Stimulated activated naive CD8-positive, alpha-beta T cell treated with anti-CD3 and anti-CD28 coated beads, Interleukin-15, amount 100 ng/mL, for 72 hours (primary cell): ENCODE measurements around the gene COL18A1.
"Not testable (repeated sequence)": the region's sequence is repeated elsewhere in the genome, so short reads cannot be mapped to it uniquely, and the experiment has no call there.

Source experiments
- ATAC-seq: fragments of 150-1000 bp; cut with Tn5 transposase; 2 replicates; pipeline ENCODE4 v1.10.0; 2021; ENCODE audit warnings: mild to moderate bottlenecking, moderate library complexity
- DNase-seq, 2 donors: peaks; one replicate each; pipeline ENCODE4 v3.0.0; 2021 to 2022
- H3K27ac Mint-ChIP-seq, 2 donors: one replicate each; pipeline ENCODE4 v1.8.0; 2022; ENCODE audit warnings: mild to moderate bottlenecking in 2 of 2, mixed read lengths in 2 of 2, moderate library complexity in 2 of 2
- H3K27me3 Mint-ChIP-seq: one replicate; pipeline ENCODE4 v1.8.0; 2022; ENCODE audit warnings: mixed read lengths
- H3K4me1 Mint-ChIP-seq: one replicate; pipeline ENCODE4 v1.8.0; 2022; ENCODE audit warnings: mild to moderate bottlenecking, mixed read lengths
- H3K4me3 Mint-ChIP-seq, 2 donors: one replicate each; pipeline ENCODE4 v1.8.0; 2022; ENCODE audit warnings: mild to moderate bottlenecking in 2 of 2, mixed read lengths in 2 of 2, moderate library complexity in 1 of 2
- H3K9me3 Mint-ChIP-seq, 2 donors: one replicate each; pipeline ENCODE4 v1.8.0; 2022; ENCODE audit warnings: mixed read lengths in 2 of 2

COL18A1 gene

DNA sequence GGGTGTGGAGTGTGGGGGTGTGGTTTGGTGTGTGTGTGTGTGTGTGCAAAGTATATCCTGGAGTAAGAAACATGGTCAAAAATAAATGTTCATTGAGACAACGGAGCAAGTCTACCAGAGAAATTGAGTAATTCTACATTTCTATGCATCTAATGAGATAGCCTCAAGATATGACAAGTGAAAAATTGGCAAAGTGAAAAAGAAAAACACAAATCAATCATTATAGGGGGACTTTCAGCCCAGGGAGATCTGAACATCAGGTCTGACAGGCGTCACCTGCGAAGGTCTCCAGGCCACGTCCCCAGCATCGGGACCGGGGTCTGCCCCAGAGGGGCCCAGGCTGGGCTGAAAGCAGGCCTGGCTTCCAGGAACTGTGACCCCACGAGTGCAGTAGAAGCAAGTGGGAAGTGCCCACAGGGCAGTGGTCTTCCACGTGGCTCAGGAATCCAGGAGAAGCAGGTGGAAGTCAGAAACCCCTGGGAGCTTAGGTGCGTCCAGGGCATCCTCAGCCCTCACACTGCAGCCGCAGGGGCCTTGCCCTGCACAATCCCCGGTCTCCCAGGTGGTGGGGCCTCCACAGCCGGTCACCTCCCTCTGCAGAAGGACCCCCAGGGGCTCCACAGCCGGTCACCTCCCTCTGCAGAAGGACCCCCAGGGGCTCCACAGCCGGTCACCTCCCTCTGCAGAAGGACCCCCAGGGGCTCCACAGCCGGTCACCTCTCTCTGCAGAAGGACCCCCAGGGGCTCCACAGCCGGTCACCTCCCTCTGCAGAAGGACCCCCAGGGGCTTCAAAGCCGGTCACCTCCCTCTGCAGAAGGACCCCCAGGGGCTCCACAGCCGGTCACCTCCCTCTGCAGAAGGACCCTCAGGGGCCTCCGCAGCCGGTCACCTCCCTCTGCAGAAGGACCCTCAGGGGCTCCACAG, 96.4 kb downstream of the COL18A1 start:
- not testable (repeated sequence) for H3K27me3 Mint-ChIP-seq, DNase-seq, H3K4me3 Mint-ChIP-seq, H3K4me1 Mint-ChIP-seq, H3K9me3 Mint-ChIP-seq
- ATAC-seq = peak; percentile 11
- peak overlapping the region in 1 of 2 donors; percentile 48 for H3K27ac Mint-ChIP-seq

DNA sequence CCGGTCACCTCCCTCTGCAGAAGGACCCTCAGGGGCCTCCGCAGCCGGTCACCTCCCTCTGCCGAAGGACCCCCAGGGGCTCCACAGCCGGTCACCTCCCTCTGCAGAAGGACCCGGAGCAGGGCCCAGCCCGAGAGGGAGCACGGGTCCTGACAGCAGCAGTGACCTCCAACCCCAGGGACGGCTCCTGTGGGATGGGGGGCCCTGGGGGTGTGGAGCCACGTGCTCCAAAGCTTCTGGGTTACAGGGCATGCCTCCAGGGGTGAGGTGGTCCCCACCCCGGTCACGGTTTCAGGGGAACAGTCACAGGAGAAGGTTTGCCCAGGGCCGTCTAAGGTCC, 97.0 kb downstream of the COL18A1 start:
- no peak overlapping the region for H3K4me3 Mint-ChIP-seq
- peaks cover 7 to 10% of the 10 kb centered on the region in 2 donors for H3K9me3 Mint-ChIP-seq
- peaks cover 4% of the 10 kb centered on the region for H3K4me1 Mint-ChIP-seq
- peak overlapping the region in 1 of 2 donors; percentile 37 for H3K27ac Mint-ChIP-seq
- DNase-seq (no peak), ATAC-seq (no peak)
- H3K27me3 Mint-ChIP-seq = no peaks in the 10 kb centered on the region

DNA sequence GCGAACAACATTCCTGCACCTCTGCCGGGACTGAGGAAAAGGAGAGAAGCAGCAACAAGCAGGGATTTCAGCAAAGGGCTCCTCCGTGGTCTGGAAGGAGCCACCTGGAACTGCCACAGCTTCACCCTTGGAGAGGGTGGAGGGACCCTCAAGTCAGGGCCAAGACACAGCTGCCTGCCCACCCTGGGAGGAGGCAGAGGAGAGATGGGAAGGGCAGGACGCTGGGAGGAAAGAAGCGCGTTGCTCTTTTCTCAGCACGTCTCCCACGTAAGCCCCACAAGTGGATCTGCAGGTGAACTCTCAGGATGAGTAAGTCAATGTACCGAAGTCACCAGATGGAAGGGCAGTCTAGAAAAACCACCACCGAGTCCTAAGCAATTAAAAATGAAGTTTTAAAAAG, 97.6 kb downstream of the COL18A1 start:
- no peak for DNase-seq
- no peak for ATAC-seq
- Mint-ChIP-seq H3K4me1 (peaks cover 4% of the 10 kb centered on the region), H3K27ac (no peak overlapping the region), H3K9me3 (peaks cover 7 to 10% of the 10 kb centered on the region in 2 donors), H3K4me3 (no peak overlapping the region), H3K27me3 (no peaks in the 10 kb centered on the region)

DNA sequence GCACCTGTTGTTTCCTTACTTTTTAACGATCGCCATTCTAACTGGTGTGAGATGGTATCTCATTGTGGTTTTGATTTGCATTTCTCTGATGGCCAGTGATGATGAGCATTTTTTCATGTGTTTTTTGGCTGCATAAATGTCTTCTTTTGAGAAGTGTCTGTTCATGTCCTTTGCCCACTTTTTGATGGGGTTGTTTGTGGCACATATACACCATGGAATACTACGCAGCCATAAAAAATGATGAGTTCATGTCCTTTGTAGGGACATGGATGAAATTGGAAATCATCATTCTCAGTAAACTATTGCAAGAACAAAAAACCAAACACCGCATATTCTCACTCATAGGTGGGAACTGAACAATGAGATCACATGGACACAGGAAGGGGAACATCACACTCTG, 98.3 kb downstream of the COL18A1 start:
- H3K4me3 Mint-ChIP-seq, H3K9me3 Mint-ChIP-seq, ATAC-seq, H3K27ac Mint-ChIP-seq, DNase-seq, H3K27me3 Mint-ChIP-seq, H3K4me1 Mint-ChIP-seq: not testable (repeated sequence)

DNA sequence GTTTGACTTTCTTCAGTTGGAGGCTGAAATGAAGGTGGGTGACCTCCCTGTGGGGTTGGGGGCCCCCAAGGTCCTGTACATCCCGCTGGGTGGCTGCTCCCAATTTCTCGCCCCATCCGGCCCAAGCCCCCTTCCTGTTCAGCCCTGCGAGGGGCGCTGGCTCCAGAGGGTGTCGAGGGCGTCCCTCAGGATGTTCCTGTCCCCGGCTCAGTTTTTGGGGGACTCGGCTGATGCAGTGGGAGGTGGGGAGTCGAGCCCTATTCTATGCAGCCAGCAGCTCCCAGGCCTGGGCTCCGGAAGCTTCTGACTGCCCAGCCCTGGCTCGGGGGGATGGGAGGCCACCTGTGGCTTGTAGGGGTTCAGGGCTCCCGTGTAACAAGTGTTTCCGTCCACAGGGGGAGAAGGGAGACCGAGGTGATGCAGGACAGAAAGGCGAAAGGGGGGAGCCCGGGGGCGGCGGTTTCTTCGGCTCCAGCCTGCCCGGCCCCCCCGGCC, 99.1 kb downstream of the COL18A1 start:
- no peak overlapping the region for H3K27ac Mint-ChIP-seq
- no peak for DNase-seq
- no peaks in the 10 kb centered on the region for H3K27me3 Mint-ChIP-seq
- H3K9me3 Mint-ChIP-seq = peaks cover 7 to 10% of the 10 kb centered on the region in 2 donors
- H3K4me1 Mint-ChIP-seq = peaks cover 12% of the 10 kb centered on the region
- H3K4me3 Mint-ChIP-seq = no peak overlapping the region
- no peak for ATAC-seq

DNA sequence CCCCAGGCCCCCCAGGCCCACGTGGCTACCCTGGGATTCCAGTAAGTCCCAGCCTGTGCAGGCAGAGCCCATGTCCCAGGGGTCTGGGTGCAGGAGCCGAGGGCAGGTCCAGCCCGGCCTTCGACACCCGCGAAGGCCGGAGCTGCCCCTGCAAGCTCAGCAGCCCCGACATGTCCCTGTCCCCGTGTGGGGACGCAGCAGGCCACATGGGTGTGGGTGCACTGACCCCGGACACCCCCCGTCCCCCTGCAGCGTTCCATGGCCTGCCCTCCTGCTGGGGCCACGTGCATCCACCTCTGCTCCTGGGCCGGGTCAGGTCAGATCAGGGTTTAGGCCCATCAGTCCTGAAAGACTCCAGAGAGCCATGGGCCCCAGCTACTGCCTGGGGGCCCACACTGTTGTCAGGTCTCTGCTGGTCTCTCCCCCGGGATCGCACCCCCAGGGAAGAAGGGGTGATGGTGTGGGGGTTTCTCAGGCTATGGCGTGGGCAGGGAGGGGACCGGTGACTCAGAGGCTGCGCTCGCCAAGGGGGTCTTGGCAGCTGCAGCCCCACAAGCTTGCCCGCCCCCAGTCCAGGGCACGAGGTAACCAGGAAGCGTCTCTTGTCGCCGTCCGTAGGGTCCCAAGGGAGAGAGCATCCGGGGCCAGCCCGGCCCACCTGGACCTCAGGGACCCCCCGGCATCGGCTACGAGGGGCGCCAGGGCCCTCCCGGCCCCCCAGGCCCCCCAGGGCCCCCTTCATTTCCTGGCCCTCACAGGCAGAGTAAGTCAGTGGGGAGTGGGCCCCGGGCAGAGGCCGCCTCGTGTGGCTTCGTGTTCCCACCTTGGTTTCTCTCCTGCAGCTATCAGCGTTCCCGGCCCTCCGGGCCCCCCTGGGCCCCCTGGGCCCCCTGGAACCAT, 99.8 kb downstream of the COL18A1 start:
- H3K4me3 Mint-ChIP-seq = peak overlapping the region in 1 of 2 donors; percentile 18
- no peaks in the 10 kb centered on the region for H3K27me3 Mint-ChIP-seq
- peak; percentile 25 for ATAC-seq
- peaks cover 8% of the 10 kb centered on the region for H3K4me1 Mint-ChIP-seq
- no peak for DNase-seq
- peaks cover 3 to 5% of the 10 kb centered on the region in 2 donors for H3K9me3 Mint-ChIP-seq
- H3K27ac Mint-ChIP-seq = peak overlapping the region in 1 of 2 donors; percentile 90

DNA sequence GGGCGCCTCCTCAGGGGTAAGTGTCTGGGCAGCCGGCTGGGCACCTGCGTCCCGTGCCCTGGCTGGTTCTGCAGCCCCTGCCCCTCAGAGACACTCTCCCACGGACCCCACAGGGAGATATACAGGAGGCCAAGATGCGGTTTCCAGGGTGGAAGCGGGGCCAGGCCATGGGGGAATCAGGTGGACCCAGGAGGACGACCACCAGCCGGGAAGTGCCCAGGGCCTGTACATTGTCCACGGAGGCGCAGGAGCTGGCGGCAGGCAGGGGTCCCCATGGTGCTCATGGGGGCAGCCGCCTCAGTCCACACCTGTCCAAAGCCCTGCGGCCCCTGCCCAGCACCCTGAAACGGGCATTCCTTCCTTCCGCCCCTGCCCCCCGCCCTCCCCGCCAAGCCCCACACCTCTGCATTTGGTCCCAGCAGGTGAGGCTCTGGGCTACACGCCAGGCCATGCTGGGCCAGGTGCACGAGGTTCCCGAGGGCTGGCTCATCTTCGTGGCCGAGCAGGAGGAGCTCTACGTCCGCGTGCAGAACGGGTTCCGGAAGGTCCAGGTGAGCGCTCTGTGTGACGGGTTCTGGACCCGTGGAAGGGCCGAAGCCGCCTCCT, 100.6 kb downstream of the COL18A1 start:
- Mint-ChIP-seq H3K27ac (no peak overlapping the region), H3K4me3 (peak overlapping the region in 1 of 2 donors; percentile 18), H3K27me3 (no peaks in the 10 kb centered on the region), H3K9me3 (no peaks in the 10 kb centered on the region), H3K4me1 (peaks cover 8% of the 10 kb centered on the region)
- ATAC-seq (no peak), DNase-seq (no peak)

DNA sequence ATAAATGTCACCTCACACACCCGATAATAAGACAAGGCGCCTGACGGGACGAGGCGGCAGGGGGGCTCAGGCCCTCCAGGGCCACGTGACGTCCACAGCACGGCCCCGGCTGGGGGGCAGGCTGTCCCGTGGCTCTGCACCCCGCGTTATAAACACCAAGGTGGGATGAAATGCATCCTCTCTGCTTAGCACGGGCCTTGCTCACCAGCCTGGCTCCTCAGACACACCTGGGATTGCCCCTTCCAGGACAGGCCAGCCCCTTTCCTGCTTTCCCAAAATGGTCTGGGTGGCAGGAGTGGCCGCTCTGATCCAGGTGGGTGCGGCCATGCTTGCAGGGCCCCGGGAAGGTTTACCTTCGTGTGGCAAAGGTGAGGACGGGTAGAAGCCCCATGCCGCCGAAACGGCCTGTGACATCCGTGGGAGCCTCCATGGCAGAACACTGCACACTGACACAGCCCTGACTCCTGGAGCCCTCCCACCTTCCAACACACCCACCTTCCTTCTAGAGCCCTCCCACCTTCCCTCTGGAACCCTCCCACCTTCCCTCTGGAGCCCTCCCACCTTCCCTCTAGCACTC, 101.4 kb downstream of the COL18A1 start:
- H3K4me1 Mint-ChIP-seq = peaks cover 8% of the 10 kb centered on the region
- H3K27me3 Mint-ChIP-seq = no peaks in the 10 kb centered on the region
- no peaks in the 10 kb centered on the region for H3K9me3 Mint-ChIP-seq
- DNase-seq = no peak
- H3K27ac Mint-ChIP-seq = no peak overlapping the region
- ATAC-seq = peak; percentile 3
- H3K4me3 Mint-ChIP-seq = no peak overlapping the region

DNA sequence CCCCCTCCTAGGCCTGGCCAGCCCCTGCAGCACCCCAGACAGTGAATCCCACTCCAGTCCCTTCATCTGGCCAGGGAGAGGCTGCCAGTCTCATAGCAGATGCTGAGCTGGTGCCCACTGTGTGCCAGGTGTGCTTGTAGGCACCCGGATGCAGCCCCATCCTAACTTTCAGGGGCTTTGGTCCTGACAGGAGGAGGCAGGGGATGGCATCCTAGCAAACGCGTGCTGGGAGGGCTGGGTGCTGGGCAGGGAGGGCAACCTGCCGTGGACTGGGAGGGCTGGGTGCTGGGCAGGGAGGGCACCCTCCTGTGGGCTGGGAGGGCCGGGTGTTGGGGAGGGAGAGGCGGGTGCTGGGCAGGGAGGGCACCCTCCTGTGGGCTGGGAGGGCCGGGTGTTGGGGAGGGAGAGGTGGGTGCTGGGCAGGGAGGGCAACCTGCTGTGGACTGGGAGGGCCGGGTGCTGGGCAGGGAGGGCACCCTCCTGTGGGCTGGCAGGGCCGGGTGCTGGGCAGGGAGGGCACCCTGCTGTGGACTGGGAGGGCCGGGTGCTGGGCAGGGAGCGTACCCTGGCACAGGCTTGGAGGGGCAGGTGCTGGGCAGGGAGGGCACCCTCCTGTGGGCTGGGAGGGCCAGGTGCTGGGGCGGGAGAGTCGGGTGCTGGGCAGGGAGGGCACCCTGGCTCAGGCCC, 102.0 kb downstream of the COL18A1 start:
- Mint-ChIP-seq H3K9me3 (no peaks in the 10 kb centered on the region), H3K27me3 (no peaks in the 10 kb centered on the region), H3K4me3 (no peak overlapping the region), H3K27ac (no peak overlapping the region), H3K4me1 (peaks cover 8% of the 10 kb centered on the region)
- DNase-seq = no peak
- ATAC-seq = peak; percentile 24

DNA sequence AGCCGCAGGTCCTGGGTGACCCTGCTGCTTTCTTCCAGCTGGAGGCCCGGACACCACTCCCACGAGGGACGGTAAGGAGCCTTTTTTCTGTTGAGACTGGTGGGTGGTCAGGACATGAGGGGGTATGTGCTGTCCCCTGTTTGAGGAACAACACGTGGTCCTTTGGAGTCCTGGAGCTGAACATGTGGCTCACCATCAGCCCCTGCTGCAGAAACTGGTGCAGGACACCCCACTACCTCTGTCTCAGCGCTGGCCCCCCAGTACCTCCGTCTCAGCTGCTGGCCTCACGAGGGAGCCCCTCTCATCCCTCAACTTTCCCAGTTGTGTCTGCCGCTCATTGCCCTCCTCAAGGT, 102.5 kb downstream of the COL18A1 start:
- no peak overlapping the region for H3K4me3 Mint-ChIP-seq
- no peak for DNase-seq
- H3K27ac Mint-ChIP-seq = peak overlapping the region in 1 of 2 donors; percentile 33
- peaks cover 8% of the 10 kb centered on the region for H3K4me1 Mint-ChIP-seq
- no peaks in the 10 kb centered on the region for H3K27me3 Mint-ChIP-seq
- ATAC-seq = no peak
- no peaks in the 10 kb centered on the region for H3K9me3 Mint-ChIP-seq

DNA sequence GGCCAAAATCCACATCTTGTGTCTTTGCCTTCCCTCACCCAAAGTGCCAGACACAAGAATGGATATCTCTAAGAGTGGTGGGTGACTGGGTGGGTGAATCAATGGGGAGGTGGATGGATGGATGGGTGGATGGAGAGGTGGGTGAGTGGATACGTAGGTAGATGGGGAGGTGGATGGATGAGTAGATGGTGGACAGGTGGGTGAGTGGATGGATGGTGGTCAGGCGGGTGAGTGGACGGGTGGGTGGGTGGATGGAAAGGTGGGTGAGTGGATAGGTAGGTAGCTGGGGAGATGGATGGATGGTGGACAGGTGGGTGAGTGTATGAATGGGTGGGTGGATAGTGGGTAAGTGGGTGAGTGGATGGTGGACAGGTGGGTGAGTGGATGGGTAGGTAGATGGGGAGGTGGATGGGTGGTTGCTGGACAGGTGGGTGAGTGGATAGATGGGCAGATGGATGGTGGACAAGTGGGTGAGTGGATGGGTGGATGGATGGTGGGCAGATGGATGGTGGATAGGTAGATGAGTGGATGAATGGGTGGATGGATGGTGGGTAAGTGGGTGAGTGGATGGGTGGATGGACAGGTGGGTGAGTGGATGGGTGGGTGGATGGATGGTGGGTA, 103.0 kb downstream of the COL18A1 start:
- H3K9me3 Mint-ChIP-seq = no peaks in the 10 kb centered on the region
- no peak for ATAC-seq
- DNase-seq = no peak
- H3K4me3 Mint-ChIP-seq = no peak overlapping the region
- H3K27ac Mint-ChIP-seq = peak overlapping the region; percentile 15 to 33
- no peaks in the 10 kb centered on the region for H3K27me3 Mint-ChIP-seq
- peaks cover 12% of the 10 kb centered on the region for H3K4me1 Mint-ChIP-seq

DNA sequence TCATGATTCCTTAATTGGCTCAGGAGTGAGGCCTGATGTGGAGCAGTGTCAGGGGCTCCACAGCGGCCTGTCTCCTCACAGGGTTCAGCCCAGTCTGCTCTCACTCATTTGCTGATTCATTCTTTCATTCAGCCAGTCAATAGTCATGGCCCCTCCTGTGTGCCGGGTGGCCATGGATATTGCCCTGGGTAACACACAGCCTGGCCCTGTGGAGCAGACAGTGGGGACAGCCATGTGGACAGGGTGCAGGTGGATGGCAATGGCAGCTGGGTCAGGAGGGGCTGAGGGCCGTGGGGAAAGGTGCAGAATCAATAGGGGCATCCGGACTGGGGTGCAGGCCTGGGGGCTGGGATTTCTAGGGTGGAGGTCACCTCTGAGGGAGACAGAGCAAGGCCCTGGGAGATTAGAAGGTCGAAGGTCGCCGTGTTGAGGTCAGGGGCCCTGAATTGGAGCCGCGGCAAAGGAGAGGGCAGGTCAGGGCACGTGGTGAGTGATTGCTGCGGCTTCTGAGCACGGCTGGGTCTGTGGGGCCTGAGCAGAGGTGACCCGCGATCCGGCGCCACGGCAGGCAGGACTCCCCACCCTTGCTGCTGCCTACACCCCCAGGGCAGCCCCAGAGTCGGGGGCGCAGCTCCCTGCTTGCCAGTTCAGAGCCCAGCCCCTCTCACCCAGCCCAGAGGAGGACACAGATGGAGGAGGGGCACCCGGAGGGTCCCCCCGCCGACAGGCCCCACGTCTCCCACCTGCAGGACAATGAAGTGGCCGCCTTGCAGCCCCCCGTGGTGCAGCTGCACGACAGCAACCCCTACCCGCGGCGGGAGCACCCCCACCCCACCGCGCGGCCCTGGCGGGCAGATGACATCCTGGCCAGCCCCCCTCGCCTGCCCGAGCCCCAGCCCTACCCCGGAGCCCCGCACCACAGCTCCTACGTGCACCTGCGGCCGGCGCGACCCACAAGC, 103.9 kb downstream of the COL18A1 start:
- H3K27me3 Mint-ChIP-seq = no peaks in the 10 kb centered on the region
- H3K9me3 Mint-ChIP-seq = no peaks in the 10 kb centered on the region
- H3K4me3 Mint-ChIP-seq = no peak overlapping the region
- H3K4me1 Mint-ChIP-seq = peaks cover 21% of the 10 kb centered on the region
- H3K27ac Mint-ChIP-seq = peak overlapping the region in 1 of 2 donors; percentile 44
- ATAC-seq = peak; percentile 16
- no peak for DNase-seq

DNA sequence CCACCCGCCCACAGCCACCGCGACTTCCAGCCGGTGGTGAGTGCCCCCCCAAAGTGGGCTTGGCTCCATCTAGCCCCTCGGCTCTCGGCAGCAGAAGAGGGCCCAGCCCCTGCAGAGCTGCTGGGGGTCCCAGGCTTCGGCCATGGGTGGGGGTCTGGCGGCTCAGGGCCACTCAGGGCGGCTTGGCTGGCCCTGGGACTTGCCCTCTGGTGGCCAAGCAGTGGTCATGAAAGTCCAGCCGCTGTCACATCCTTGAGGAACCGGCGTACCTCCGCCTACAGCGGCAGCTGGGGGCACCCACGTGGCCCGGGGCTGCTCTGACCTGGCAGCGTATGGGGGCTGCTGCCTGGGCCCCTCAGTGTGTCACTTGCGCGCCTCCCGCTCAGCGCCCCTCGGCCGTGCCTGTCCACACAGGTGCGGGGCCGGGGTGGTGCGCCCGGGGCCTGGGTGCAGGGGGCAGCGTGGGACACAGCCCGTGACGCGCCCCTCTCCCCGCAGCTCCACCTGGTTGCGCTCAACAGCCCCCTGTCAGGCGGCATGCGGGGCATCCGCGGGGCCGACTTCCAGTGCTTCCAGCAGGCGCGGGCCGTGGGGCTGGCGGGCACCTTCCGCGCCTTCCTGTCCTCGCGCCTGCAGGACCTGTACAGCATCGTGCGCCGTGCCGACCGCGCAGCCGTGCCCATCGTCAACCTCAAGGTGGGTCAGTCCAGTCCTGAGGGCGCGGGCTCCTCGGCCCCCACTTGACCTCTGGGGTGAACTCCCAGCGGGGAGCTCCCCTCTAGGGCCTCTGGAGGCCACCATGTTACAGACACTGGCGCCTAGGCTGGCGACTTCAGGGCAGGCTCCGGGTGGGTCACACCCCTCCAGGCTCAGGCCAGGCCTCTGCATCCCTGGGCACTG, 104.9 kb downstream of the COL18A1 start:
- peaks cover 26% of the 10 kb centered on the region for H3K4me1 Mint-ChIP-seq
- no peaks in the 10 kb centered on the region for H3K9me3 Mint-ChIP-seq
- no peak overlapping the region for H3K4me3 Mint-ChIP-seq
- no peak for DNase-seq
- peak; percentile 21 for ATAC-seq
- no peaks in the 10 kb centered on the region for H3K27me3 Mint-ChIP-seq
- no peak overlapping the region for H3K27ac Mint-ChIP-seq
